GM21423 (cell line): ENCODE measurements around the gene GADD45B.
"Not testable (repeated sequence)": the region's sequence is repeated elsewhere in the genome, so short reads cannot be mapped to it uniquely, and the experiment has no call there.

Experiments
- ATAC-seq: cut with Tn5 transposase; IDR thresholded peaks from one replicate; pipeline ENCODE4 v1.9.1; 2021; ENCODE audit warnings: mild to moderate bottlenecking, moderate library complexity; ENCODE audit not compliant: unreplicated experiment

Gene GADD45B

GRCh38 chr19:2487842-2488241, 11.9 kb downstream of the GADD45B start:
- no peak for ATAC-seq

- ATAC-seq: no peak
These were observed 12.5 kb downstream of the GADD45B start for GRCh38 chr19:2488405-2488941.

- no peak for ATAC-seq
These were observed 13.2 kb downstream of the GADD45B start for GRCh38 chr19:2488942-2489731.

DNA sequence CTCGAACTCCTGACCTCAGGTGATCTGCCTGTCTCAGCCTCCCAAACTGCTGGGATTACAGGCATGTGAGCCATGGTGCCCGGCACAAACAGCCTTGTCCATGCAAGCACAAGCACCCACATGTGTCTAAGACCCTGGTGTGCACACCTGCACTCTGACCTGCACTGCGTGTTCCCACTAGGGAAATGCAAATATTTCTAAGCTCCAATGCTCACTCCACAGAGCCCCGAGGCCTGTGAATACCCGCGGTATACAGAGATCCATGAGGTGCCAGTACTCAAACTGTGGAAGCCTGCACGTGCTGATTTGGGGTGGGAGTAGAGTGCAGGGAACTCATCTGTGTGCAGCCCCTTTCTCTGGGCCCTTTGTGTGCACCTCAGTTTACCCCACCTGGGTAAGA, 14.7 kb downstream of the GADD45B start:
- no peak for ATAC-seq

GRCh38 chr19:2491130-2491801, 15.3 kb downstream of the GADD45B start:
- ATAC-seq: no peak

GRCh38 chr19:2492870-2493269, 16.9 kb downstream of the GADD45B start:
- no peak for ATAC-seq

GRCh38 chr19:2493448-2493847, 17.5 kb downstream of the GADD45B start:
- not testable (repeated sequence) for ATAC-seq

DNA sequence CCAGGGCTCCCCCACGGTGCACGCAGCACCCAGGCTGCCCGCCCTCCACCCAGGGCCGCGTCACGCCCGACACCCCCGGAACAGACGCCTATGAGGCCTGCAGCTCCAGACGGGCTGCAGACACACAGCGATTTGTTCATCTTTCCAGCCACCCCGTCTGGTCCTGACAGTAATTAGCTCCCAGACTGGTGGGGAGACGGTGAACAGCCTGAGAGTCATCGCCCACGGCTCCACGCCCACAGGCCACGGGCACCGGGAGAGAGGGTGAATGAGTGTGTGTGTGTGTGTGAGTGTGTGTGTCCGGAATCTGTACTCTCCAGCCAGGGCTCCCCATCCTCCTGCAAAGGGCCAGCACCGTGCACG, 18.1 kb downstream of the GADD45B start:
- no peak for ATAC-seq

DNA sequence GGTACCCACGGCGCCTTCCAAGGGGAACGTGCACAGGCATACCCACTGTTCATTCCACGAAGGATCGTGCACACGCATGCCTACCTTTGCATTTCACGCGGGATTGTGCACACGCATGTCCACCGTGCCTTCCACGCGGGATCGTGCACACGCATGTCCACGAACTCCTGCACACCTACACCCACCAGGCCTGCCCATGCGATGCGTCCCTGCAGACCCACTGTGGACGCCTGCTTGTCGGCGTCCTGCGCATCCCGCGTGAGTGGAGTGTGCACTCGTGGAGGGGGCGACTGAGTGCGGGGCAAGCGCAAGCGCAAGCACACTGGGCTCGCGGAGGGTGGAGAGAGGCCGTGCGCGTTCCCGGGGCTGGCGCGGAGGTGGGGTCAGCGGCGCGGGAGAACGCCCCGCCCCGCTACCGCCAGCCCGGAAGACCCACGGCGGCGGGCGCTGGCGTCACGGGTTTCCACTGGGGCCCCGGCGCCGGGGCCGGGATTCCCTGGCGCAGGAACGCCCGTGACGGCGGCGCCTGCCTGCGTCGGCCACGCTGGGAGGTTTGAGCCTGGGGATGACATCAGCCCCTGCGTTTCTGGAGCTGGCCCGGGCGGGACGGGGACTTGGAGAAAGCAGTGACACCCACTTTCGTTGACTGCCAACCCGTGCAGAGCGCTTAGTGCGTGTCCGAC, 18.7 kb downstream of the GADD45B start:
- ATAC-seq: no peak

DNA sequence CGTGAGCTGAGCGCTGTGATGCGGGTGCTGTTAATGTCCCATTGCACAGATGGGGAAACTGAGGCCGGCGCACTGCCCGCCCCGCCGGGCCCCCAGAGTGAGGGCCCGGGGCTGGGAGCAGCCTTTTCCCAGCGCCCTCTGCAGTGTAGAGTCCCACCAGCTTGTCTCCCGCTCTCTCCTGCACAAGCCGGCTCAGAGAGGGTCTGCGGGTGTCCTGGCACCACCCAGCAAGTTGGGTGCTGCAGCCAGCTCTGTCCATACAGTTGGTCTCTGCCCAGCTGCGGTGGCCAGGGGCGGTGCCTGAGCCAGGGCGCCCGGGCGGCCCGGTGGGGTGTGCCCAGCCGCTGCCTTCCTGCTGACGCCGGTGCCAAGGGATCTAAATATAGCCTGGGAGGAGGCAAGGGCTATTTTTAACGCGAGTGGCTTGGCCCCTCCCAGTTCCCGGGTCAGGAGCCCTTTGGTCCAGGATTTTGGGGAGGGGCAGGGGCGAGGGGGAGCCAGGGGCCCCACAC, 19.3 kb downstream of the GADD45B start:
- ATAC-seq: no peak

GRCh38 chr19:2495651-2496316, 19.9 kb downstream of the GADD45B start:
- ATAC-seq: no peak

DNA sequence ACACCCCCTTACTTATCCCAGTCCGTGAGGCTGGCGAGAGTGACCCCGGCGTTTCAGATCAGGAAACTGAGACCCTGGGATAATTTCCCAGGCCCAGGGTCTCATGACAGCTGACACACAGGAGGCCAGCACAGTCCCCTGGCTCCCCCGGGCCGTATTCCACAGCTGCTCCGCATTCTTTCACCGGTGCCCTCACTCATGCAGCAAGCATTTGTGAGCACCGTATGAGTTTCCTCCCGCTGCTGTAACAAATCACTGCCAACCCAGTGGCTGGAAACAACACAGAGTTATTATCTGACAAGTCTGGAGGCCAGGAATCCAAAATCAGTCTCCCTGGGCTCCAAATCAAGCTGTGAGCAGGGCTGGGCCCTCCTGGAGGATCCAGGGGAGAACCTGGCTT, 21.3 kb downstream of the GADD45B start:
- no peak for ATAC-seq

GRCh38 chr19:2500156-2500555, 24.2 kb downstream of the GADD45B start:
- ATAC-seq: no peak

- no peak for ATAC-seq
These were observed 24.9 kb downstream of the GADD45B start for GRCh38 chr19:2500841-2501261.

GRCh38 chr19:2503521-2504109, 27.7 kb downstream of the GADD45B start:
- ATAC-seq: no peak

DNA sequence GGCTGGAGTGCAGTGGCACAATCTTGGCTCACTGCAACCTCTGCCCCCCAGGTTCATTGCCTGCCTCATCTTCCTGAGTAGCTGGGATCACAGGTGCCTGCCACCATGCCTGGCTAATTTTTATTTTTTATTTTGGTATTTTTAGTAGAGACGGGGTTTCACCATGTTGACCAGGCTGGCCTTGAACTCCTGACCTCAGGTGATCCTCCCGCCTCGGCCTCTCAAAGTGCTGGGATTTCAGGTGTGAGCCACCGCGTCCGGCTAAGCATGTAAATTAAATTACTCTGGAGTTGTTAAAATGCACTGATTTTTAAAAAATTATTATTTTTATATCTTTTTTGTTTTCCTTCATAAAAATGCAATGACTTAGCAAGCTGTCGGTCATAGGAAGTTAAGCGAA, 30.7 kb downstream of the GADD45B start:
- not testable (repeated sequence) for ATAC-seq

DNA sequence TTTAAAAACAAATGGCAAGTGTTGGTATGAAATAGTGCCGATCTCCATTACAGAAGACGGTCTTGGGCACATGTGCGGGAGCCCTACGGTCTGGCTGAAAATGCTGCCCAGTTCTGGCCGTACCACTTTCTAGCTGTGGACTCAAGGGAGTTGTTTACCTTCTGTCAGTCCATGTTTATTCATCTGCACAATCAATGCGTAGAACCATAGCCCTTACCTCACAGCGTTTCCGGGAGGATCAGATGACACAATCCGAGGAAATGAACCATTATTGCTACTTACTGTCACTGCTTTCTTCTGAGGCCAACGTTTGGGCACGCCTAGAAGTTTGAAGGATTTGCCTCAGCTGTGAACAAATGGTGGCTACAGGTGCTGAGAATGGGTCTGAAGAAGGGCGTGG, 31.2 kb downstream of the GADD45B start:
- ATAC-seq: no peak

DNA sequence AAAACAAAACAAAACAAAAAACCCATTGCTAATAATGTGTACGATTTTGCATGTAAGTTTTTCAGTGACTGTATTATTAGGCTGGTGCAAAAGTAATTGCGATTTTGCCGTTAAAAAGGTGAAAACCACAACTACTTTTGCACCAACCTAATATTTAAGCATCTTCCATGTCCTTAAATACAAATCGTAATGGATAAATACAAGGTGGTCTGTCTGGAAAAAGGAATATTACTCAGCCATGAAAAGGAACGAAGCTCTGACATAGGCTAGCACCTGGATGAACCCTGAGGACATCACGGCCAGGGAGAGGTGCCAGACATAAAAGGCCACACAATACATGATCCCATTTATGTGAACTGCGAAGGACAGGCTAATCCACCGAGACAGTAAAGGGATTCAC, 33.2 kb downstream of the GADD45B start:
- ATAC-seq: no peak

GRCh38 chr19:2511570-2511969, 35.6 kb downstream of the GADD45B start:
- no peak for ATAC-seq

DNA sequence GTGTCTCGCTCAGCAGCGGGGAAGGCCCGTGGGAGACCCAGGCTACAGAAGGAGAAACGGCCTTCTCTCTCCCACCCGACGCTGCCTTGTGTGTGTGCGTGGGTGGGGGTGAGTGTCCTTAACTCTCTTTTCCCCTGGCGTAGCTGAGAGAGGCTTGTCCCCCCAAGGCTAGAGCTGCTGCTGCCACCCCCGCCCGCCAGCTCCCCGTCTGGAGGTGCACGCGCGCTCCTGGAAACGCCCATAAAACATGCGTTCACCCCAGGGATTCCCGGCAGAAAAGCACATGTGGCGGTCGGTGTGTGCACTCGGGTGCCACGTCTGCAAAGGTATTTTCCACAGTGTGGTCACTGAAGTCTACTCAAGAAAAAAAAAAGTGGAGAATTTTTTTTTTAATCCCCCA, 36.1 kb downstream of the GADD45B start:
- ATAC-seq: no peak
